Measurements from ENCODE around the gene THPO. TPM values are rescaled to one million over a fixed set of nuclear protein-coding genes. Genes with fewer than 3 reads are reported as not detected.
"Not testable (repeated sequence)": the region's sequence is repeated elsewhere in the genome, so short reads cannot be mapped to it uniquely, and the experiment has no call there.

Gene THPO
- total and polyA plus RNA-seq, 9 donors: 0.89 to 2.8 (median 2.1) TPM

DNA sequence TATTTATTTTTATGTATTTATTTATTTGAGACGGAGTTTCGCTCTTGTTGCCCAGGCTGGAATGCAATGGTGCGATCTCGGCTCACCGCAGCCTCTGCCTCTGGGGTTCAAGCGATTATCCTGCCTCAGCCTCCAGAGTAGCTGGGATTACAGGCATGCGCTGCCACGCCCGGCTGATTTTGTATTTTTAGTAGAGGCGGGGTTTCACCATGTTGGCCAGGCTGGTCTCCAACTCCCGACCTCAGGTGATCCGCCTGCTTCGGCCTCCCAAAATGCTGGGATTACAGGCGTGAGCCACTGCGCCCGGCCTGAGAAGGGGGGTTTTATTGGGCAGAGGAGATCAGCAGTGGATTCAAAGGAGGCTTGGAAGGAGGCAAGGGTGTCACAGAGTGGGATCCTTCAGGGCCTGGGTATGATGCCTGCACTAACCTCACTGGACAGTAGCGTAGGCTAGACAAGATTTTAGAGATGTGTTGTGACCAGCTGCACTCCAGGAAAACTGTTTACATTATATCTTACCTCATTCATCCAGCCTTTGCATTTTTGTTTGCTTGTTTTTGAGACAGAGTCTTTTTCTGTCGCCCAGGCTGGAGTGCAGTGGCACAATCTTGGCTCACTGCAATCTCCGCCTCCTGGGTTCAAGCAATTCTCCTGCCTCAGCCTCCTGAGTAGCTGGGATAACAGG is 38.4 kb downstream of the THPO start:
- peaks cover 42% of the 10 kb centered on the region for H3K4me1 ChIP-seq (ENCODE audit: control insufficient read depth, insufficient read depth, low read length)
- not testable (repeated sequence) for H3K27me3 ChIP-seq (ENCODE audit: control insufficient read depth, insufficient read depth, low read length); H3K27ac ChIP-seq (ENCODE audit: low read length); H3K9me3 ChIP-seq (replicated peaks; ENCODE audit: control insufficient read depth, low read depth, low read length); DNase-seq; H3K4me3 ChIP-seq (ENCODE audit: low read length)
- peaks cover 34% of the 10 kb centered on the region for H3K36me3 ChIP-seq (ENCODE audit: control insufficient read depth, insufficient read depth, low read length)
- 92% methylated on average over 14 of the region's 19 CpGs for WGBS (ENCODE audit: insufficient coverage)

GRCh38 chr3:184339001-184339400 is 39.0 kb downstream of the THPO start:
- Histone ChIP-seq H3K4me3 (ENCODE audit: low read length) (peak overlapping the region; percentile 20), H3K9me3 (replicated peaks; ENCODE audit: control insufficient read depth, low read depth, low read length) (no peaks in the 10 kb centered on the region), H3K27ac (ENCODE audit: low read length) (peak overlapping the region; percentile 78), H3K36me3 (ENCODE audit: control insufficient read depth, insufficient read depth, low read length) (peaks cover 37% of the 10 kb centered on the region), H3K27me3 (ENCODE audit: control insufficient read depth, insufficient read depth, low read length) (no peaks in the 10 kb centered on the region), H3K4me1 (ENCODE audit: control insufficient read depth, insufficient read depth, low read length) (peaks cover 42% of the 10 kb centered on the region)
- DNase-seq: no peak
- 24% methylated on average over 8 of the region's 8 CpGs for WGBS (ENCODE audit: insufficient coverage)

GRCh38 chr3:184338511-184338945 is 39.5 kb downstream of the THPO start:
- 8% methylated on average over 37 of the region's 37 CpGs for WGBS (ENCODE audit: insufficient coverage)
- H3K27ac ChIP-seq (ENCODE audit: low read length): peak overlapping the region; percentile 96
- peak; percentile 93 for DNase-seq
- peaks cover 39% of the 10 kb centered on the region for H3K36me3 ChIP-seq (ENCODE audit: control insufficient read depth, insufficient read depth, low read length)
- no peaks in the 10 kb centered on the region for H3K9me3 ChIP-seq (replicated peaks; ENCODE audit: control insufficient read depth, low read depth, low read length)
- H3K4me1 ChIP-seq (ENCODE audit: control insufficient read depth, insufficient read depth, low read length): peaks cover 42% of the 10 kb centered on the region
- H3K4me3 ChIP-seq (ENCODE audit: low read length): peak overlapping the region; percentile 20
- H3K27me3 ChIP-seq (ENCODE audit: control insufficient read depth, insufficient read depth, low read length): no peaks in the 10 kb centered on the region

GRCh38 chr3:184337981-184338380 is 40.0 kb downstream of the THPO start:
- peak; percentile 25 for DNase-seq
- peak overlapping the region; percentile 16 for H3K4me3 ChIP-seq (ENCODE audit: low read length)
- peaks cover 39% of the 10 kb centered on the region for H3K36me3 ChIP-seq (ENCODE audit: control insufficient read depth, insufficient read depth, low read length)
- H3K4me1 ChIP-seq (ENCODE audit: control insufficient read depth, insufficient read depth, low read length): peaks cover 39% of the 10 kb centered on the region
- no peaks in the 10 kb centered on the region for H3K27me3 ChIP-seq (ENCODE audit: control insufficient read depth, insufficient read depth, low read length)
- H3K9me3 ChIP-seq (replicated peaks; ENCODE audit: control insufficient read depth, low read depth, low read length): no peaks in the 10 kb centered on the region
- peak overlapping the region; percentile 96 for H3K27ac ChIP-seq (ENCODE audit: low read length)
- WGBS (ENCODE audit: insufficient coverage): 53% methylated on average over 4 of the region's 7 CpGs

GRCh38 chr3:184337399-184337714 is 40.6 kb downstream of the THPO start, which contains the start of gene FAM131A:
FAM131A (plus strand) TSS chr3:184337600; CDS start chr3:184337631, 31 bp downstream.
- Histone ChIP-seq H3K27me3 (ENCODE audit: control insufficient read depth, insufficient read depth, low read length) (no peaks in the 10 kb centered on the region), H3K36me3 (ENCODE audit: control insufficient read depth, insufficient read depth, low read length) (peaks cover 39% of the 10 kb centered on the region), H3K4me1 (ENCODE audit: control insufficient read depth, insufficient read depth, low read length) (peaks cover 39% of the 10 kb centered on the region), H3K27ac (ENCODE audit: low read length) (peak within 1 kb of the TSS; percentile 96), H3K4me3 (ENCODE audit: low read length) (peak within 1 kb of the TSS; percentile 81), H3K9me3 (replicated peaks; ENCODE audit: control insufficient read depth, low read depth, low read length) (no peaks in the 10 kb centered on the region)
- WGBS (ENCODE audit: insufficient coverage): 30% methylated on average over 6 of the region's 6 CpGs
- peak; percentile 94 for DNase-seq

DNA sequence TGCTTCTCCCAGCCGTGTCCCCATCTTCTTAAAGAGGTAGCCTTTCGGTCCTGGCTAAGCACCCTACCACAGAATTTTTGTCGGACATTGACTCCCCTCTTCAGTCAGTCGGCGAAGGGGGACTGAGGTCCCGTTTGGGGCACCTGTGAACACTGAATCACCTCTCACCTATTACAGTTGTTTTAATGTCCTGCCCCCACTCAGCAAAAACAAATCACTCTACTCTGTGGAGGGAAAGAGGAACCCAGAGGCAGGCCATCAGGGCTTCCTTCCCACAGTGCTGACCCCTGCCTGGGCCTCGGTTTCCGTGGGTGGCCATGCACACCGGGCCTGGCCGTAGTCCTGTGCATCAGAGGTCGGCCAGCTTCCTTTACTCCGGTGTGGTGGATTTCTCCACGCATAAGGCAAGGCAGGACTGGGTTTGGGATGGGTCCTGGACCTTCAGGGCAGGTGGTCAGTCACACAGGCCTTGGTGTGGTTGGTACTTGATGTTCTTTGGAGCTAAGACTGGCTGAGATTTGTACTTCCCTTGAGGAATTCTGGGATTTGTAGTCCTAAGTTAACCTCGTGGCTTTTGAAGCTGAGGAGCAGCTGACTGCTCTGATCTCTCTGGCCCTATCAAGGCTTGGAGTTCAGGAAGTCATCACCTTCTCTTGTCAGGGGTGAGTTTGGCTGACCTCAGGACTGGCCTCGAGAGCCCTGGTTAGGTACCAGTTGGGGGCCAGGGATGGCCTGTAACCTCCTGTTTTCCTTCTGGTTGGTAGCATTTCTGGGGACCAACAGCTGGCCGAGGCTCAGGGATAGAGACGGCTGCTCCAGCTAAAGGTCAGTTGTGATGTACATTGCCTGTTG is 41.2 kb downstream of the THPO start:
- Histone ChIP-seq H3K27me3 (ENCODE audit: control insufficient read depth, insufficient read depth, low read length) (no peaks in the 10 kb centered on the region), H3K4me1 (ENCODE audit: control insufficient read depth, insufficient read depth, low read length) (peaks cover 39% of the 10 kb centered on the region), H3K27ac (ENCODE audit: low read length) (peak overlapping the region; percentile 96), H3K9me3 (replicated peaks; ENCODE audit: control insufficient read depth, low read depth, low read length) (no peaks in the 10 kb centered on the region), H3K4me3 (ENCODE audit: low read length) (peak overlapping the region; percentile 81), H3K36me3 (ENCODE audit: control insufficient read depth, insufficient read depth, low read length) (peaks cover 42% of the 10 kb centered on the region)
- peak; percentile 90 for DNase-seq
- 7% methylated on average over 8 of the region's 17 CpGs for WGBS (ENCODE audit: insufficient coverage)

- H3K27me3 ChIP-seq (ENCODE audit: control insufficient read depth, insufficient read depth, low read length): no peaks in the 10 kb centered on the region
- peak overlapping the region; percentile 96 for H3K27ac ChIP-seq (ENCODE audit: low read length)
- H3K36me3 ChIP-seq (ENCODE audit: control insufficient read depth, insufficient read depth, low read length): peaks cover 47% of the 10 kb centered on the region
- under 1% methylated on average over 60 of the region's 77 CpGs for WGBS (ENCODE audit: insufficient coverage)
- no peaks in the 10 kb centered on the region for H3K9me3 ChIP-seq (replicated peaks; ENCODE audit: control insufficient read depth, low read depth, low read length)
- H3K4me3 ChIP-seq (ENCODE audit: low read length): peak overlapping the region; percentile 81
- H3K4me1 ChIP-seq (ENCODE audit: control insufficient read depth, insufficient read depth, low read length): peaks cover 39% of the 10 kb centered on the region
- peak; percentile 90 for DNase-seq
Observed at GRCh38 chr3:184335661-184336546, 42.1 kb downstream of the THPO start.

DNA sequence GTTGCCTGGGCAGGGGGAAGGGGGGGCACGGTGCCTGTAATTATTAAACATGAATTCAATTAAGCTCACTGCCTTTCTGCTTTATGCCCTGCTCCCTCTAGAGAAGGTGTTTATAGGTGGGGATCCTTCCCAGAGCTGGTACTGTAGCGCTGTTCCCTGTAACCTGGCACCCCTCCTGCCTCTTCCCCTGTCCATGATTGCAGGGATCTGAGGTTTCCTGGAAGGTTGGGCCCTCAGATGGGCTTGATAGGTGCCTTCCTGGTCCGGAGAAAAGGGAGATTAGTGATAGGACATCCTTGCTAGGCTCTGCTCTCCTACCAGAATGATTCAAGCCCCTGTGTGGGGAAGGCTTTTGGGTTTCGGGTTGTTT is 42.7 kb downstream of the THPO start:
- Histone ChIP-seq H3K27ac (ENCODE audit: low read length) (peak overlapping the region; percentile 96), H3K9me3 (replicated peaks; ENCODE audit: control insufficient read depth, low read depth, low read length) (no peaks in the 10 kb centered on the region), H3K4me3 (ENCODE audit: low read length) (peak overlapping the region; percentile 81), H3K36me3 (ENCODE audit: control insufficient read depth, insufficient read depth, low read length) (peaks cover 49% of the 10 kb centered on the region), H3K4me1 (ENCODE audit: control insufficient read depth, insufficient read depth, low read length) (peaks cover 39% of the 10 kb centered on the region), H3K27me3 (ENCODE audit: control insufficient read depth, insufficient read depth, low read length) (no peaks in the 10 kb centered on the region)
- DNase-seq: no peak
- 22% methylated on average over 1 of the region's 4 CpGs for WGBS (ENCODE audit: insufficient coverage)

- Histone ChIP-seq H3K4me1 (ENCODE audit: control insufficient read depth, insufficient read depth, low read length) (peaks cover 38% of the 10 kb centered on the region), H3K36me3 (ENCODE audit: control insufficient read depth, insufficient read depth, low read length) (peaks cover 52% of the 10 kb centered on the region), H3K4me3 (ENCODE audit: low read length) (no peak overlapping the region), H3K27me3 (ENCODE audit: control insufficient read depth, insufficient read depth, low read length) (no peaks in the 10 kb centered on the region), H3K27ac (ENCODE audit: low read length) (peak overlapping the region; percentile 96), H3K9me3 (replicated peaks; ENCODE audit: control insufficient read depth, low read depth, low read length) (no peaks in the 10 kb centered on the region)
- 68% methylated on average over 14 of the region's 15 CpGs for WGBS (ENCODE audit: insufficient coverage)
- no peak for DNase-seq
Observed at GRCh38 chr3:184334470-184335158, 43.4 kb downstream of the THPO start.
